NOMO-1 treated with dmso at 0.1 percent for 144 hours (cell line): ENCODE measurements around the gene FJX1.
"Not testable (repeated sequence)": the region's sequence is repeated elsewhere in the genome, so short reads cannot be mapped to it uniquely, and the experiment has no call there.

Experiments
- DNase-seq: peaks from one replicate; lab custom pipeline; 2025; ENCODE audit not compliant: unreplicated experiment; lab: John Stamatoyannopoulos, UW

FJX1 gene

GRCh38 chr11:35629914-35630313 lies 11.7 kb downstream of the FJX1 start:
- no peak for DNase-seq

- no peak for DNase-seq
These were observed 13.6 kb downstream of the FJX1 start for GRCh38 chr11:35631891-35632290.

- DNase-seq = no peak
These were observed 14.0 kb downstream of the FJX1 start for GRCh38 chr11:35632301-35632700.

GRCh38 chr11:35633827-35634423 lies 15.7 kb downstream of the FJX1 start:
- no peak for DNase-seq

- no peak for DNase-seq
These were observed 17.7 kb downstream of the FJX1 start for GRCh38 chr11:35635933-35636332.

GRCh38 chr11:35639591-35640179 lies 21.4 kb downstream of the FJX1 start:
- no peak for DNase-seq

- no peak for DNase-seq
These were observed 23.1 kb downstream of the FJX1 start for GRCh38 chr11:35641171-35641897.

- no peak for DNase-seq
These were observed 23.7 kb downstream of the FJX1 start for GRCh38 chr11:35641964-35642363.

- DNase-seq = no peak
These were observed 29.3 kb downstream of the FJX1 start for GRCh38 chr11:35647421-35648093.

GRCh38 chr11:35650006-35650405 lies 31.7 kb downstream of the FJX1 start:
- no peak for DNase-seq

GRCh38 chr11:35650467-35650866 lies 32.2 kb downstream of the FJX1 start:
- DNase-seq = no peak

- no peak for DNase-seq
These were observed 33.0 kb downstream of the FJX1 start for GRCh38 chr11:35651263-35651662.

GRCh38 chr11:35652786-35653185 lies 34.5 kb downstream of the FJX1 start:
- not testable (repeated sequence) for DNase-seq

- DNase-seq = no peak
These were observed 36.5 kb downstream of the FJX1 start for GRCh38 chr11:35654711-35655110.

GRCh38 chr11:35655254-35655653 lies 37.0 kb downstream of the FJX1 start:
- DNase-seq = no peak

- no peak for DNase-seq
These were observed 37.6 kb downstream of the FJX1 start for GRCh38 chr11:35655856-35656255.

- no peak for DNase-seq
These were observed 40.0 kb downstream of the FJX1 start for GRCh38 chr11:35658020-35658948.

- DNase-seq = no peak
These were observed 43.3 kb downstream of the FJX1 start for GRCh38 chr11:35661534-35661933.

GRCh38 chr11:35662061-35662648 lies 43.9 kb downstream of the FJX1 start:
- DNase-seq = no peak

GRCh38 chr11:35662649-35663407 lies 44.6 kb downstream of the FJX1 start, which contains the start of gene TRIM44:
TRIM44 (plus strand) TSS chr11:35662775; CDS start chr11:35663112, 337 bp downstream.
- peak; percentile 70 for DNase-seq
